ENCODE results near the gene SYNDIG1. TPM values are rescaled to one million over a fixed set of nuclear protein-coding genes. Genes with fewer than 3 reads are reported as not detected.
A peak's percentile ranks its signal among the peaks of the same experiment; 100 is the strongest.

Gene SYNDIG1
- polyA plus RNA-seq, 1 of the 3 experiments (the other 2 are of a cell fraction) = not detected

DNA sequence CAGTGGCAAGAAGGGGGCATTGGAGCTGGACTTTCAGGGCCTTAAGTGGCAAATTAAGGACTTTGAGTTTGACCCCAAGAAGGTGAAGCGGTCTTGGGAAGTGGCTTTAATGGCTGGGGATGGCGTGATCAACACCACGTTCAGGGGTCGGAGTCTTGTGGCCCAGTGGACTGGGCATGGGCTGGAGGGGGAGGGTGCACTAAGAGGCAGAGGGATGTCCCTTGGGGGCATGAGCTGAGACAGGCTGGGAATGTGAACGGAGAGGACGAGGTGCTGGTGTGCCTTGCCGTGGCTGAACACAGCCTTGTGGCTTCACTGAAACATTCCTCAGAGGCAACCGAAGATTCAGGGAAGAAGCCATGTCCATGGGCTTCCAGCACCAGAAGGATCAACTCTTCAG lies 227.0 kb downstream of the SYNDIG1 start:
- no peaks in the 10 kb centered on the region for H3F3A ChIP-seq (replicated peaks; ENCODE audit: insufficient read depth)
- H3K9ac ChIP-seq = no peak overlapping the region
- ChIA-PET POLR2A (no interaction called here), CTCF (interaction anchor here (1.3 kb wide), 1 partner anchor 108 kb away, joined by 3 read pairs; no protein-coding TSS in a partner anchor)
- H4K20me1 ChIP-seq (ENCODE audit: insufficient read depth) = no peaks in the 10 kb centered on the region
- no peaks in the 10 kb centered on the region for H3K79me2 ChIP-seq (ENCODE audit: insufficient read depth)
- H3K9me2 ChIP-seq = no peaks in the 10 kb centered on the region
- H3K4me2 ChIP-seq = no peak overlapping the region
- no peaks in the 10 kb centered on the region for H3K9me3 ChIP-seq
- no peak overlapping the region for H2AFZ ChIP-seq (ENCODE audit: low read depth)
- no peaks in the 10 kb centered on the region for H3K36me3 ChIP-seq (replicated peaks in 1 of 2; ENCODE audit: control insufficient read depth in 1 of 2, insufficient read depth in 2 of 2, low read length in 1 of 2)
- TF ChIP-seq USF2 (IDR thresholded peaks at IDR 0.05; ENCODE audit: borderline replicate concordance, low read depth, low read length) (no peak), SMC3 (IDR thresholded peaks at IDR 0.05; ENCODE audit: low read depth, low read length) (no peak), TEAD4 (IDR thresholded peaks at IDR 0.05; ENCODE audit: borderline replicate concordance, insufficient read depth) (no peak), FOSL2 (IDR thresholded peaks at IDR 0.05; ENCODE audit: borderline replicate concordance, low read depth) (no peak), GATA2 (CRISPR knock-in tag; IDR thresholded peaks at IDR 0.05) (no peak), MXI1 (IDR thresholded peaks at IDR 0.05; ENCODE audit: low read depth, low read length) (no peak), REST (IDR thresholded peaks at IDR 0.05; ENCODE audit: low read depth, low read length) (no peak), GABPA (IDR thresholded peaks at IDR 0.05; ENCODE audit: low read depth) (no peak), FOXM1 (IDR thresholded peaks at IDR 0.05; ENCODE audit: low read depth) (no peak), NRF1 (IDR thresholded peaks at IDR 0.05; ENCODE audit: low read depth, low read length) (no peak), RXRA (IDR thresholded peaks at IDR 0.05; ENCODE audit: borderline replicate concordance, low read depth) (no peak), USF1 (IDR thresholded peaks at IDR 0.05; ENCODE audit: borderline replicate concordance, low read depth) (no peak), PBX3 (IDR thresholded peaks at IDR 0.05) (no peak), RFX5 (IDR thresholded peaks at IDR 0.05; ENCODE audit: low read length) (no peak), ELF1 (IDR thresholded peaks at IDR 0.05) (no peak), RCOR1 (IDR thresholded peaks at IDR 0.05; ENCODE audit: low read length) (no peak)
- TF ChIP-seq, protein P1, sequence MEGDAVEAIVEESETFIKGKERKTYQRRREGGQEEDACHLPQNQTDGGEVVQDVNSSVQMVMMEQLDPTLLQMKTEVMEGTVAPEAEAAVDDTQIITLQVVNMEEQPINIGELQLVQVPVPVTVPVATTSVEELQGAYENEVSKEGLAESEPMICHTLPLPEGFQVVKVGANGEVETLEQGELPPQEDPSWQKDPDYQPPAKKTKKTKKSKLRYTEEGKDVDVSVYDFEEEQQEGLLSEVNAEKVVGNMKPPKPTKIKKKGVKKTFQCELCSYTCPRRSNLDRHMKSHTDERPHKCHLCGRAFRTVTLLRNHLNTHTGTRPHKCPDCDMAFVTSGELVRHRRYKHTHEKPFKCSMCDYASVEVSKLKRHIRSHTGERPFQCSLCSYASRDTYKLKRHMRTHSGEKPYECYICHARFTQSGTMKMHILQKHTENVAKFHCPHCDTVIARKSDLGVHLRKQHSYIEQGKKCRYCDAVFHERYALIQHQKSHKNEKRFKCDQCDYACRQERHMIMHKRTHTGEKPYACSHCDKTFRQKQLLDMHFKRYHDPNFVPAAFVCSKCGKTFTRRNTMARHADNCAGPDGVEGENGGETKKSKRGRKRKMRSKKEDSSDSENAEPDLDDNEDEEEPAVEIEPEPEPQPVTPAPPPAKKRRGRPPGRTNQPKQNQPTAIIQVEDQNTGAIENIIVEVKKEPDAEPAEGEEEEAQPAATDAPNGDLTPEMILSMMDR (IDR thresholded peaks at IDR 0.05) = no peak
- TF ChIP-seq, protein P2, sequence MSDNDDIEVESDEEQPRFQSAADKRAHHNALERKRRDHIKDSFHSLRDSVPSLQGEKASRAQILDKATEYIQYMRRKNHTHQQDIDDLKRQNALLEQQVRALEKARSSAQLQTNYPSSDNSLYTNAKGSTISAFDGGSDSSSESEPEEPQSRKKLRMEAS (IDR thresholded peaks at IDR 0.05; ENCODE audit: low read depth) = no peak
- peak; percentile 3 for DNase-seq
- H3K4me1 ChIP-seq (ENCODE audit: control insufficient read depth in 1 of 2, insufficient read depth in 2 of 2, low read depth in 1 of 2, low read length in 1 of 2) = no peaks in the 10 kb centered on the region; a peak in 1 of 4 replicates
- no peak overlapping the region for H3K4me3 ChIP-seq (ENCODE audit: low read depth in 2 of 2, low read length in 1 of 2)
- 66% methylated on average over 8 of the region's 8 CpGs for WGBS (ENCODE audit: low lambda C conversion rate)
- no peaks in the 10 kb centered on the region for H3K27me3 ChIP-seq (ENCODE audit: insufficient read depth)
- H3K27ac ChIP-seq (ENCODE audit: low read depth in 2 of 2, low read length in 1 of 2) = no peak overlapping the region

Measured in SK-N-SH (cell line).